HepG2 (cell line): ENCODE data around the gene BCO2. TPM values are rescaled to one million over a fixed set of nuclear protein-coding genes. Genes with fewer than 3 reads are reported as not detected.

Source experiments
- ATF4 ChIP-seq, 2 experiments: fragments of 450-650 bp in 1 of 2; sonication (generic) in 1 of 2; formaldehyde crosslinking; IDR thresholded peaks; 2 replicates each; pipeline versions ENCODE4 v1.5.0 to v1.8.0; 2020 to 2022; ENCODE audit warnings: mild to moderate bottlenecking in 1 of 2, missing genetic modification reagents in 1 of 2
- CERS6 ChIP-seq: sonication (generic); formaldehyde crosslinking; IDR thresholded peaks from 2 replicates; pipeline ENCODE4 v1.5.0; 2020; ENCODE audit warnings: missing genetic modification reagents
- CSRNP2 ChIP-seq: sonication (generic); formaldehyde crosslinking; conservative IDR thresholded peaks from 2 replicates; pipeline ENCODE4 v1.8.0; 2022; ENCODE audit warnings: low read depth, missing genetic modification reagents
- E2F5 ChIP-seq: sonication (generic); formaldehyde crosslinking; conservative IDR thresholded peaks from 2 replicates; pipeline ENCODE4 v1.4.0; 2020; ENCODE audit warnings: missing genetic modification reagents
- EZH2 ChIP-seq: conservative IDR thresholded peaks from 2 replicates; pipeline ENCODE4 v1.6.1; 2012; ENCODE audit warnings: mild to moderate bottlenecking, low read depth, low read length, moderate library complexity
- FOXP1 ChIP-seq, 2 experiments: fragments of 450-650 bp in 1 of 2; IDR thresholded peaks; 2 replicates each; pipeline ENCODE4 v1.6.1; 2017 to 2018; ENCODE audit warnings: antibody characterized with exemption in 1 of 2
- GTF3A ChIP-seq: sonication (generic); formaldehyde crosslinking; conservative IDR thresholded peaks from 2 replicates; pipeline ENCODE4 v1.4.0; 2020; ENCODE audit warnings: mild to moderate bottlenecking, missing genetic modification reagents
- MATR3 ChIP-seq: sonication (generic); formaldehyde crosslinking; IDR thresholded peaks from 2 replicates; pipeline ENCODE4 v1.4.0; 2020; ENCODE audit warnings: missing genetic modification reagents
- MBD4 ChIP-seq: IDR thresholded peaks from 2 replicates; pipeline ENCODE4 v1.6.1; 2012; ENCODE audit warnings: low read length, inconsistent platforms, borderline replicate concordance
- MTERF4 ChIP-seq: sonication (generic); formaldehyde crosslinking; IDR thresholded peaks from 2 replicates; pipeline ENCODE4 v1.8.0; 2023; ENCODE audit warnings: mild to moderate bottlenecking, missing genetic modification reagents
- NFRKB ChIP-seq: fragments of 450-650 bp; IDR thresholded peaks from 2 replicates; pipeline ENCODE4 v1.6.1; 2017
- SOX6 ChIP-seq, 2 experiments: fragments of 450-650 bp in 1 of 2; sonication (generic) in 1 of 2; formaldehyde crosslinking in 1 of 2; IDR thresholded peaks; 2 replicates each; pipeline versions ENCODE4 v1.4.0 to v1.6.1; 2017 to 2020; ENCODE audit warnings: antibody characterized with exemption in 1 of 2, mild to moderate bottlenecking in 1 of 2, missing genetic modification reagents in 1 of 2
- ZNF160 ChIP-seq: sonication (generic); formaldehyde crosslinking; IDR thresholded peaks from 2 replicates; pipeline ENCODE4 v1.8.0; 2022; ENCODE audit warnings: mild to moderate bottlenecking, inconsistent platforms, missing genetic modification reagents
- ZNF260 ChIP-seq: sonication (generic); formaldehyde crosslinking; IDR thresholded peaks from 2 replicates; pipeline ENCODE4 v1.4.0; 2020; ENCODE audit warnings: missing genetic modification reagents, low read depth, mild to moderate bottlenecking, borderline replicate concordance
- ZNF34 ChIP-seq: sonication (generic); formaldehyde crosslinking; IDR thresholded peaks from 2 replicates; pipeline ENCODE4 v1.4.0; 2020; ENCODE audit warnings: mild to moderate bottlenecking, missing genetic modification reagents, borderline replicate concordance
- ZNF530 ChIP-seq: sonication (generic); formaldehyde crosslinking; IDR thresholded peaks from 2 replicates; pipeline ENCODE4 v1.5.0; 2020; ENCODE audit warnings: low read depth, mild to moderate bottlenecking, missing genetic modification reagents
- ZNF713 ChIP-seq: sonication (generic); formaldehyde crosslinking; IDR thresholded peaks from 2 replicates; pipeline ENCODE4 v1.4.0; 2020; ENCODE audit warnings: mild to moderate bottlenecking, missing genetic modification reagents
- polyA plus RNA-seq, 8 experiments: library from polyadenylated mRNA; depleted of rRNA in 3 of 8; stranded (reverse) in 7 of 8; unstranded in 1 of 8; fragments of >200 nt; fragmentation: Illumina TruSeq in 4 of 8; extraction: Trizol in 4 of 8; gene quantifications; 2 replicates each; pipeline versions ENCODE4 v1.2.1 to v1.2.3, GENCODE V29; 2011 to 2016; ENCODE audit warnings: low read depth in 4 of 8, missing spikeins in 1 of 8, mixed read lengths in 1 of 8; ENCODE audit not compliant: insufficient read depth in 1 of 8
- total RNA-seq, 5 experiments: library from RNA; depleted of rRNA; stranded (reverse); fragments of >200 nt; fragmentation: Illumina TruSeq; extraction: Trizol; gene quantifications; 2 replicates each; pipeline ENCODE4 v1.2.3, GENCODE V29; 2016; ENCODE audit warnings: low read depth in 1 of 5

Gene BCO2
- total and polyA plus RNA-seq, 2 of the 13 experiments (the other 11 are each of a cell fraction or from before 2014, with no cell fraction given) = 0.38 to 0.58 TPM

- TF ChIP-seq ATF4 (CRISPR knock-in tag; IDR thresholded peaks at IDR 0.05) (0 out of 4 replicates have a peak, but pooled peaks of 1 of the 2 experiments have one; percentile 12), MBD4 (no peak), FOXP1 (IDR thresholded peaks at IDR 0.05) (no peak), FOXP1 (CRISPR knock-in tag; IDR thresholded peaks at IDR 0.05) (no peak; the same call in 1 of the 2 replicates), ZNF530 (CRISPR knock-in tag) (no peak), GTF3A (CRISPR knock-in tag) (no peak), CERS6 (CRISPR knock-in tag) (no peak), CSRNP2 (no peak), ZNF160 (CRISPR knock-in tag) (no peak), MTERF4 (CRISPR knock-in tag) (no peak), ZNF713 (CRISPR knock-in tag) (no peak), EZH2 (no peak), MATR3 (CRISPR knock-in tag) (no peak), NFRKB (no peak), ZNF34 (CRISPR knock-in tag) (no peak), ZNF260 (no peak), SOX6 (IDR thresholded peaks at IDR 0.05) (no peak), SOX6 (CRISPR knock-in tag; IDR thresholded peaks at IDR 0.05) (peak; percentile 59), E2F5 (no peak)
Measured at GRCh38 chr11:112241486-112241885, 66.2 kb downstream of the BCO2 start (continued).
